ENCODE data around the gene ALDOA. TPM values are rescaled to one million over a fixed set of nuclear protein-coding genes. Genes with fewer than 3 reads are reported as not detected.

Gene ALDOA
- total and polyA plus RNA-seq, 9 of the 15 experiments (the other 6 are each of a cell fraction or from before 2014, with no cell fraction given): 311 to 2,224 (median 1,293) TPM

- TF ChIP-seq ZNF445 (CRISPR knock-in tag; IDR thresholded peaks at IDR 0.05; ENCODE audit: low read depth): no peak
- TF ChIP-seq XRCC4 (IDR thresholded peaks at IDR 0.05; ENCODE audit: extremely low read depth, insufficient read depth, insufficient read length): no peak
- TF ChIP-seq GATAD2A (IDR thresholded peaks at IDR 0.05): no peak
- no peak for TF ChIP-seq CEBPB (tag; IDR thresholded peaks at IDR 0.05)
- no peak for TF ChIP-seq NCOR1 (IDR thresholded peaks at IDR 0.05)
- no peak for TF ChIP-seq ZBTB8A (IDR thresholded peaks at IDR 0.05; ENCODE audit: partially characterized antibody)
- TF ChIP-seq HDAC6 (IDR thresholded peaks at IDR 0.05; ENCODE audit: low read depth, low read length): no peak
- no peak for TF ChIP-seq EZH2 (IDR thresholded peaks at IDR 0.05; ENCODE audit: borderline replicate concordance, low read depth, low read length)
- TF ChIP-seq, protein P1, sequence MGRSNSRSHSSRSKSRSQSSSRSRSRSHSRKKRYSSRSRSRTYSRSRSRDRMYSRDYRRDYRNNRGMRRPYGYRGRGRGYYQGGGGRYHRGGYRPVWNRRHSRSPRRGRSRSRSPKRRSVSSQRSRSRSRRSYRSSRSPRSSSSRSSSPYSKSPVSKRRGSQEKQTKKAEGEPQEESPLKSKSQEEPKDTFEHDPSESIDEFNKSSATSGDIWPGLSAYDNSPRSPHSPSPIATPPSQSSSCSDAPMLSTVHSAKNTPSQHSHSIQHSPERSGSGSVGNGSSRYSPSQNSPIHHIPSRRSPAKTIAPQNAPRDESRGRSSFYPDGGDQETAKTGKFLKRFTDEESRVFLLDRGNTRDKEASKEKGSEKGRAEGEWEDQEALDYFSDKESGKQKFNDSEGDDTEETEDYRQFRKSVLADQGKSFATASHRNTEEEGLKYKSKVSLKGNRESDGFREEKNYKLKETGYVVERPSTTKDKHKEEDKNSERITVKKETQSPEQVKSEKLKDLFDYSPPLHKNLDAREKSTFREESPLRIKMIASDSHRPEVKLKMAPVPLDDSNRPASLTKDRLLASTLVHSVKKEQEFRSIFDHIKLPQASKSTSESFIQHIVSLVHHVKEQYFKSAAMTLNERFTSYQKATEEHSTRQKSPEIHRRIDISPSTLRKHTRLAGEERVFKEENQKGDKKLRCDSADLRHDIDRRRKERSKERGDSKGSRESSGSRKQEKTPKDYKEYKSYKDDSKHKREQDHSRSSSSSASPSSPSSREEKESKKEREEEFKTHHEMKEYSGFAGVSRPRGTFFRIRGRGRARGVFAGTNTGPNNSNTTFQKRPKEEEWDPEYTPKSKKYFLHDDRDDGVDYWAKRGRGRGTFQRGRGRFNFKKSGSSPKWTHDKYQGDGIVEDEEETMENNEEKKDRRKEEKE (IDR thresholded peaks at IDR 0.05; ENCODE audit: borderline replicate concordance in 1 of 2, control insufficient read depth in 1 of 2, low read depth in 2 of 2, low read length in 1 of 2): no peak
- no peak for TF ChIP-seq POLR3G (IDR thresholded peaks at IDR 0.05; ENCODE audit: extremely low read depth, insufficient read length, insufficient replicate concordance)
- TF ChIP-seq, protein P2, sequence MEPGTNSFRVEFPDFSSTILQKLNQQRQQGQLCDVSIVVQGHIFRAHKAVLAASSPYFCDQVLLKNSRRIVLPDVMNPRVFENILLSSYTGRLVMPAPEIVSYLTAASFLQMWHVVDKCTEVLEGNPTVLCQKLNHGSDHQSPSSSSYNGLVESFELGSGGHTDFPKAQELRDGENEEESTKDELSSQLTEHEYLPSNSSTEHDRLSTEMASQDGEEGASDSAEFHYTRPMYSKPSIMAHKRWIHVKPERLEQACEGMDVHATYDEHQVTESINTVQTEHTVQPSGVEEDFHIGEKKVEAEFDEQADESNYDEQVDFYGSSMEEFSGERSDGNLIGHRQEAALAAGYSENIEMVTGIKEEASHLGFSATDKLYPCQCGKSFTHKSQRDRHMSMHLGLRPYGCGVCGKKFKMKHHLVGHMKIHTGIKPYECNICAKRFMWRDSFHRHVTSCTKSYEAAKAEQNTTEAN (CRISPR knock-in tag; IDR thresholded peaks at IDR 0.05): no peak
- no peak for TF ChIP-seq COPS2 (conservative IDR thresholded peaks at IDR 0.05)
Measured at GRCh38 chr16:30115238-30115637, 49.7 kb downstream of the ALDOA start (continued).

All from K562 (cell line).